Right cardiac atrium (tissue), 5 donors: Measurements from ENCODE around the gene BDKRB1. TPM values are rescaled to one million over a fixed set of nuclear protein-coding genes. Genes with fewer than 3 reads are reported as not detected.

Experiments used
- ATAC-seq, 2 donors: fragments of 200-7000 bp; cut with Tn5 transposase; one replicate each; pipeline versions ENCODE4 v1.8.0 to v1.9.1; 2020; ENCODE audit warnings: moderate library complexity in 2 of 2, mild to moderate bottlenecking in 1 of 2
- DNase-seq, 3 donors: peaks; one replicate each; pipeline ENCODE4 v3.0.0-alpha.2; 2020
- H3K27ac ChIP-seq: one replicate; pipeline ENCODE4 v1.5.1; 2013; ENCODE audit warnings: mild to moderate bottlenecking, low read length, control low read depth, moderate library complexity
- H3K27me3 ChIP-seq: one replicate; pipeline ENCODE4 v1.6.1; 2013; ENCODE audit not compliant: control insufficient read depth, insufficient read depth
- H3K4me1 ChIP-seq: one replicate; pipeline ENCODE4 v1.6.1; 2013; ENCODE audit warnings: low read length; ENCODE audit not compliant: control insufficient read depth, insufficient read depth
- H3K4me3 ChIP-seq: one replicate; pipeline ENCODE4 v1.5.1; 2013; ENCODE audit warnings: low read length, control low read depth
- H3K9me3 ChIP-seq: one replicate; pipeline ENCODE4 v1.6.1; 2013; ENCODE audit warnings: low read length; ENCODE audit not compliant: control insufficient read depth
- WGBS: extraction: QIAGEN DNeasy Blood & Tissue Kit; methylation state at CpG from one replicate; pipeline ENCODE4 v1.1.7; 2013; 5-methylcytosine and 5-hydroxymethylcytosine counted together
- intact Hi-C, 4 donors: fragments of 100-400 bp; cut with DNase I; formaldehyde crosslinking; loops; one replicate each; pipeline versions ENCODE4 v1.11.0 to v1.14.0; 2022 to 2023
- polyA plus RNA-seq: library from polyadenylated mRNA; stranded (reverse); fragments of 200-250 nt; gene quantifications from one replicate; pipeline ENCODE4 v1.2.3, GENCODE V29; 2013
- total RNA-seq, 4 donors: library from RNA; stranded (reverse); fragmentation: NEBNext Ultra II Directional; extraction: Animal tissue kit (Norgen Biotek cat#: 25700); gene quantifications; one replicate each; pipeline ENCODE4 v1.2.1, GENCODE V29; 2021
- donor health status: healthy with polysubstance abuse.
- donor health status: DM: no; HTN: yes; CAD: no.
- donor health status: DM: no; HTN: no; CAD: no.
- donor health status: DM: no; HTN: yes; CAD: no; lungs with severe emphysema.
- donor health status: DM: yes; HTN: yes; CAD: no.

The BDKRB1 gene
- total and polyA plus RNA-seq, 5 donors = 0.18 TPM; not detected in 4

DNA sequence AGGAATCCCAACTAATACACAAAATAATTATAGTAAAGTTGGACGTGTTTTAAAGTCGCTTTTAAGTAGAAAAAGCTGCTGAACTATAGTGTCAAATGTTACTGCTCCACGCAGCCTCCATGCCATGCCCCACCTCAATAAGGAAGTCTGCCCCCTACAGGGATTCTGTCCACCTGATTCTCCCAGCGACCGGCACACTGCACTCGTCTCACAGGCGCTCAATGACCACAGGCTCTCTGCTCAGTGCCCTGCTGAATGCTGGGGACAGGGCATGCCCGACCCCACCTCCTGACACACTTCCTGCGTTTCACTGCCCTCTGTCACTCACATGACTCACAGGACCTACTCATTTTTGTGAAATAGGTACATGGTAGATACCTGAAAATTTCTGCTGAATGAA lies 48.9 kb downstream of the BDKRB1 start:
- H3K4me3 ChIP-seq = no peak overlapping the region
- intact Hi-C loops = no loop called here
- H3K4me1 ChIP-seq = no peaks in the 10 kb centered on the region
- no peaks in the 10 kb centered on the region for H3K9me3 ChIP-seq
- no peak overlapping the region for H3K27ac ChIP-seq
- WGBS = 82% methylated on average over 9 of the region's 9 CpGs
- ATAC-seq (no peak), DNase-seq (no peak)
- no peaks in the 10 kb centered on the region for H3K27me3 ChIP-seq

DNA sequence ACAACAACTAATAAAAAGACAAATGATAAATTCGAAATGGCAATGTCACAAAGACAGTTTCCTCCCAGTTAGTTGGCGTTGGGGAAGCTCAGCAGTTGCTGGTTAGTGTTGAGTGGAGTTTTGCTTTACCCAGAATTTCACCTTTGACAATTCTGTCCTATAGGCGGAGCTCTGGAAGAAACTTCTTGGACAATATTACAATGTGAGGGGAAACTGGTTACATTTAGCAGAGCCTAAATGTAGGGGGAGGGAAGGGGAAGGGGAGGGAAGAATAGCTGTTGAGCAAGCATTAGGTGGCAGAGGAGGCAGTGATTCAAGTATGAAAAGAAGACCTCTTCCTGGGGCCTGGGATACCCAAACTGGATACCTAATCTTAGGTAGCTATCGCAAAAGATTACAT lies 51.4 kb downstream of the BDKRB1 start:
- ATAC-seq = no peak
- intact Hi-C loops = no loop called here

DNA sequence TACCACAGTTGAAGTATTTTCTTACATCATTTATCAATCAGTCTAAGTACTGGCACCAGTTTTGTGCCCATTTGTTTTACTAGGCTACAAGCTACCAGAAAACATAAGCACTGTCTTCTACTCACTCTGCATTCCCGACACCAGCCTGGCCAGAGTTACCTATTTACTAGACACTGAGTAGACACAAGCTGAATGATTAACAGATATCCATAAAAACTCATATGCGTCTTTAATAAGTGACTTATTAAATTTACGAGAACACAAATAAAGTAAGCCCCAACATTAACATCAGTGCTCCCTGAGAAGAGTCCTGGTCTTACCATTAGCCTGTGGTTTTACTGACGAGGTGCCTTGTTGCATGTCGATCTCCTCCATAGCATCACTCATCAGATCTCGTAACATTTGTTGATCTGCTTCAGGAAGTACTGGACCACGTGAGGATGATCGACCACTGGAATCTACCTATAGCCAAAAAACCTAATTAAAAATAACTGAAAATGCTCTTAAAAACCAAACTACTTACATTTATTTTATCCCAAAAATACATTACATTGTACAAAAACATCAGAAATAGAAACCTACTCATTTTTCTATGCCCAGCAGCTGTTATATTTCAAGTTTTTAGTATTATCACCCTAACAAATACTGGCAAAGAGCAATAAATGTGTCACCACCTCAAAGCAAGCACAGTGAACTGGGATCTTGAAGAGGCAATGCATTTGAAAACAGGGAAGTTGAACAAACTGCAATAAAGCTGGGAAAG lies 53.3 kb downstream of the BDKRB1 start:
- intact Hi-C loops = no loop called here
- H3K27ac ChIP-seq = no peak overlapping the region
- no peaks in the 10 kb centered on the region for H3K4me1 ChIP-seq
- DNase-seq (no peak), ATAC-seq (no peak)
- no peak overlapping the region for H3K4me3 ChIP-seq
- H3K27me3 ChIP-seq = no peaks in the 10 kb centered on the region
- 92% methylated on average over 8 of the region's 8 CpGs for WGBS
- no peaks in the 10 kb centered on the region for H3K9me3 ChIP-seq

More for the DNA sequence above, 51.4 kb downstream of the BDKRB1 start:
- no peaks in the 10 kb centered on the region for H3K27me3 ChIP-seq
- WGBS = 81% methylated on average over 4 of the region's 4 CpGs
- H3K4me3 ChIP-seq = no peak overlapping the region
- no peak overlapping the region for H3K27ac ChIP-seq
- DNase-seq = no peak
- no peaks in the 10 kb centered on the region for H3K4me1 ChIP-seq
- H3K9me3 ChIP-seq = no peaks in the 10 kb centered on the region

DNA sequence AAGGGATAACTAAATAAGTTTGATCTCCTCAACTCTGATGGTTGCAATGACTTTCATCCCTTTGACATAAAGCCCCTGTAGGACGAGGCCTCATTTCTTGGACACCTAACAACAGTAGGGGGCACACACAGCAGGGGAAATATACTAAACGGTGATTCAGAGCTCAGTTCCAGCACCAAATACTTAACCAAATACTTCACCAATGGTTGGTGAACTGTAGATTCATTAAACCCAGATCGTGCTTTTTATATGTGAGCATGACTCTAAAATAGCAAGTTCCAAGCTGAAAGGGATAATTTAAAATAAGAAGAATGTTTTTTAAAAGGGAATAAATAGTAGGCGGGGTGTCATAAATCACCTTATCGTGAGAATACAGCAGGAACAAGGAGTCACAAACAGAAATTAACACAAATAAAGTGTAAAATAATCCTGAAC lies 53.9 kb downstream of the BDKRB1 start:
- DNase-seq = no peak
- H3K9me3 ChIP-seq = no peaks in the 10 kb centered on the region
- 69% methylated on average over 5 of the region's 5 CpGs for WGBS
- no peaks in the 10 kb centered on the region for H3K4me1 ChIP-seq
- intact Hi-C loops = no loop called here
- H3K27me3 ChIP-seq = no peaks in the 10 kb centered on the region
- no peak for ATAC-seq
- no peak overlapping the region for H3K4me3 ChIP-seq
- H3K27ac ChIP-seq = no peak overlapping the region

GRCh38 chr14:96310906-96311305 lies 54.9 kb downstream of the BDKRB1 start:
- DNase-seq = no peak
- H3K9me3 ChIP-seq = no peaks in the 10 kb centered on the region
- intact Hi-C loops = no loop called here
- no peaks in the 10 kb centered on the region for H3K4me1 ChIP-seq
- H3K27ac ChIP-seq = no peak overlapping the region
- no peaks in the 10 kb centered on the region for H3K27me3 ChIP-seq
- no peak overlapping the region for H3K4me3 ChIP-seq
- ATAC-seq = no peak
- 92% methylated on average over 6 of the region's 6 CpGs for WGBS

Other genes starting within 250 kb of the BDKRB1 start
- 1 to 10 TPM; 3.7 to 5.3 (median 4.7) TPM for gene C14orf132, start 216.8 kb upstream of the BDKRB1 start, total RNA-seq
- 2.9 TPM for gene C14orf132, start 216.8 kb upstream of the BDKRB1 start, polyA plus RNA-seq
- 1 to 10 TPM in 1 of 4 donors, under 1 TPM in 3; 0.23 to 1.2 (median 0.55) TPM for gene BDKRB2, start 51.4 kb upstream of the BDKRB1 start, total RNA-seq
- gene BDKRB2, start 51.4 kb upstream of the BDKRB1 start, polyA plus RNA-seq = 0.57 TPM
- gene ATG2B, start 107.1 kb downstream of the BDKRB1 start, total RNA-seq = 10 to 100 TPM; 13.4 to 16.4 (median 14.2) TPM
- gene ATG2B, start 107.1 kb downstream of the BDKRB1 start, polyA plus RNA-seq = 3.0 TPM
- gene GSKIP, start 107.3 kb downstream of the BDKRB1 start, total RNA-seq = 10 to 100 TPM; 10.1 to 14.9 (median 12.8) TPM
- 6.5 TPM for gene GSKIP, start 107.3 kb downstream of the BDKRB1 start, polyA plus RNA-seq
- gene AK7, start 135.9 kb downstream of the BDKRB1 start, total RNA-seq = 1 to 10 TPM in 2 of 4 donors, under 1 TPM in 2; 0.86 to 1.3 (median 1.0) TPM
- 0.75 TPM for gene AK7, start 135.9 kb downstream of the BDKRB1 start, polyA plus RNA-seq
- 100 to 1,000 TPM; 124 to 184 (median 168) TPM for gene PAPOLA, start 246.2 kb downstream of the BDKRB1 start, total RNA-seq
- gene PAPOLA, start 246.2 kb downstream of the BDKRB1 start, polyA plus RNA-seq = 84.7 TPM